NOMO-1 treated with dmso at 0.1 percent for 144 hours (cell line): ENCODE results near the gene NOXA1.
"Not testable (repeated sequence)": the region's sequence is repeated elsewhere in the genome, so short reads cannot be mapped to it uniquely, and the experiment has no call there.

Experiments used
- DNase-seq: peaks from one replicate; lab custom pipeline; 2025; ENCODE audit not compliant: unreplicated experiment; lab: John Stamatoyannopoulos, UW

The NOXA1 gene

DNA sequence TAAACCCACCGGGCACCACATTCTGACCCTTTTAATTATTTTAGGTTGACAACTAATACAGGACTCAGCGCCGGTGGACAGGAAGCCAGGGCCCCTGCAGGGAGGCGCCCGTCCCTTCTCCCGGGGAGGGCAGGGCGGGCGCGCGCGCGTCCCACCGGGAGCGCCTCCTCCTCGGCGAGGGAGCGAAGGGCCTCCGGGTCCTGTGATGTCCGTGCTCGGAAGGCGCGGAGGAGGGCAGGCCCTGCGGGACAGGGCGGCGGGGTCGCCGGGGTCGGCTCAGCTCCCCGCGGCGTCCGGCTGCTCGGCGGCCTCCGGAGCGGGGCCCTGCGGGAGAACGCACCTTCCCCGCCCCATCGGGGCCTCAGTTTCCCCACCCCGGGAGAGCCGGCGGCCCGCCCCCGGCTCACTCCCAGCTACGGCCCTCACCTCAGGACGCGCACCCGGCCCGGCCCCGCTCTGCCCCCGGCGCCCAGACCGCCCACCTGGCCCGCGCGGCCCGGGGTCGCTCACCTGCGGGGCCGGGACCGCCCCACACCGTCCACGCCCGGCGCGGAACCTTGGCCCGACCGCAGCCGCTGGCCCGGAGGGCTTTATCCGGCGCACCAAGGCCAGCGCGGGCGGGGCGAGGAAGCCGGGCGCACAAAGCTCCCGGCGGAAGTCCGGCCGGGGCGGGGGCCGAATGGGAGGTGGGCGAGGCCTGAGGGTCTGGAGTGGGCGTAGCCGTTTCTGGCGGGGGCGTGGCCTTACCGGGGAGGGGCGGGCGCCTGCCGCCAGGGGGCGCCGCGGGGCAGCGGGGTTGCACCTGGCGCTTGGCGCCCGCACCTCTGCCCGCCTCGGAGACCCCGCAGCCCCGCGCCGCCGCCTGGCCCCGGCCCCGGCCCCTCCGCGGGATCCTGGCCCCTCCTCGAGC is at the start of gene NOXA1, which contains the start of gene EXD3:
Gene NOXA1 (plus strand): TSS at position 790 of the 910 bp plus-strand sequence. CDS start 137 bp downstream, outside the sequence.
Gene EXD3 (minus strand): TSS at position 559 of the 910 bp plus-strand sequence. CDS start 27,805 bp downstream, outside the sequence.
- DNase-seq = peak; percentile 91

DNA sequence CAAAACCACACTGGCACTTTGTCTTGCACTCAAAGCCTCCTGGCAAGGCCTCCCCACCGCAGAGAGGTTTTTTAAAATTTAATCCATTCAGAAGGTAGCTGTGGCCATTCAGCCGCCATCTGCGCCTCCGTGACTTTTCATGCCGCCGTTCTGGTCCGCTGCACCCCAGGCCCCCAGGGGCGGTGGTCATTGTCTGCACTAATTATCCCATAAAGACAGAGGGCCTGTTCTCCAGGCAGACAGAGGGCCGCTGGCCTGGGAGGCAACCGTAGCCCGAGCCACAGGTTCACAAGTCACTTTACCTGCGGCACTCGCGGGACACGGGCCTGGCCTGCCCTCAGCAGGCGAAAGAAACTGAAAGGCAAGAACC is 49.6 kb upstream of the NOXA1 start:
- DNase-seq = no peak

DNA sequence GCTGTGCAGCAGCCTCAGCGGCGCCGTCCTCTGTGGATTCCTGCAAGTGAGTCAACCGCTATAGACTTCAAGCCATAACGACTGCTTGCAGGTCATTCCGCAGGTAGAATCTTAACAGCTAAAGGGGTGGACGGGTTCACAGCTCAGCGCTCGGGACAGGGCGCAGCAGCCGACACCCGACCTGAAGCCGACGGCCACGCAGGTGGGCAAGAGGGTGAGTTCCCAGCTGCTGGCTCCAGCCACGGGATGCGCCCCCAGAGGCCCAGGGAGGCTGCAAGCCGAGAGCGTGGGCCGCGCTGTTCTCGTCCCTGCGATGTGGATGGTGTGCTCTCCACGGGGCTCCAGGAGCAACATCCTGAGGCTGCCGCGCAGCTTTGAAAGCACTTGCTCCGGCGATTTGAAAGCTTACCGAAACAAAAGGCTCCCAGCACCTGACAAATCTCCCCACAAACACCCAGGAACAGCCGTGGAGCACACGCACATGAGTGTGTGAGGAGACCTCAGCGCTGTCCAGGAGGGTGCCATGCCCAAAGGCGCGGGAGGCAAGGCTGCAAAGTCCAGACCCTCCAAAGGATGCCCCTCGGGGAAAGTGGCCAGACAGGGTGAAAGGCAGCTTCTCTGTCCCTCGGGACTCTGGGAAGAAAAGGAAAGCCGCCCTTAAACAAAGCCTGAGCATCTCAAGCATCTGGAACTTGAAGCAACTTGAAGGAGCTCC is 48.9 kb upstream of the NOXA1 start:
- no peak for DNase-seq

- no peak for DNase-seq
Measured at GRCh38 chr9:137375321-137376058, 47.7 kb upstream of the NOXA1 start.

DNA sequence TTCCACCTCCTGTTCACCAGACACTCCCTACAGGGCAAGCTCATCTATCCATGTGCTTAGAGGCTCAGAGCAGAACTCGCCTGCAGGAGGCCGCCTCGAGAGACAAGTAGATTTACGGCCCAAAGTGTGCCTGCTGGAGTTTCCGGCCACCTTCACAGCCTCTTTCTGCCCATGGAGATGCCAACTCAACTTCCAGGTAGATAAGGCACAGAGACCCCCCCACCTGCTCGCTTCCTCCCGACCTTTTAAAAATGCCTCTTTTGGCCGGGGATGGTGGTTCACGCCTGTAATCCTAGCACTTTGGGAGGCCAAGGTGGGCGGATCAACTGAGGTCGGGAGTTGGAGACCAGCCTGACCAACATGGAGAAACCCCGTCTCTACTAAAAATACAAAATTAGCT is 46.8 kb upstream of the NOXA1 start:
- DNase-seq = no peak

DNA sequence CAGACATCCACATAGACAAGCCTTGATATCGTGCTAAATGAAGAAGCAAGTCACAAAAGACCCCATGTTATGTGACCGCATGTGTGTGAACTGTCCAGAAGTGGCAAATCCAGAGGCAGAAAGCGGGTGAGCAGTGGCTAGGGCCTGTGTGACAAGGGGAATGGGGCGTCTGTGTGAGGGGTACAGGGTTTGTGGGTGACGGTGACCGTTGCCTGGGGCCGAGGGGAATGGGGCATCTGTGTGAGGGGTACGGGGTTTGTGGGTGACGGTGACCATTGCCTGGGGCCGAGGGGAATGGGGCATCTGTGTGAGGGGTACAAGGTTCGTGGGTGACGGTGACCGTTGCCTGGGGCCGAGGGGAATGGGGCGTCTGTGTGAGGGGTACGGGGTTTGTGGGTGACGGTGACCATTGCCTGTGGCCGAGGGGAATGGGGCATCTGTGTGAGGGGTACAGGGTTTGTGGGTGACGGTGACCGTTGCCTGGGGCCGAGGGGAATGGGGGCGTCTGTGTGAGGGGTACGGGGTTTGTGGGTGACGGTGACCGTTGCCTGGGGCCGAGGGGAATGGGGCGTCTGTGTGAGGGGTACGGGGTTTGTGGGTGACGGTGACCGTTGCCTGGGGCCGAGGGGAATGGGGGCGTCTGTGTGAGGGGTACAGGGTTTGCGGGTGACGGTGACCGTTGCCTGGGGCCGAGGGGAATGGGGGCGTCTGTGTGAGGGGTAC is 44.3 kb upstream of the NOXA1 start:
- DNase-seq = not testable (repeated sequence)

DNA sequence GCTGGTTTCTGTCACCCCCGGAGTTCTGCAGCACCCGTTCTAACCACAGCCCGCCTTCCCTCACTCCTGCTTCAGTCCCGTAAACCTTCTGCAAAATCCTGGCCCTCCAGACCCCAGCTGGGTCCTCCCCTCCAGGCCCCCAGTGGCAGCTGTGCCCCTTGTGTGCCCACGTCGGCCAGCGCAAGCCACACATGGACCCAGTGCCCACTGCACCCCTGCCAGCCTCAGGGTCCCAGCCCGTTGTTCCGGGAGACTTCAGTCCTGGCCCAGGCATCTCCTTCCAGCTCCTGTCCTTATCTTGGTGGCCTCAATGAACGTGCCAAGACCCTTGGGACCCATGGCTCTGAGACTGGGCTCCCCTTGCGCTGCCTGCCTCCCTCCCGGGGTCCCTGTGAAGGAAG is 43.4 kb upstream of the NOXA1 start:
- no peak for DNase-seq

- DNase-seq = no peak
Measured at GRCh38 chr9:137380171-137380570, 43.0 kb upstream of the NOXA1 start.

- no peak for DNase-seq
Measured at GRCh38 chr9:137380606-137381005, 42.6 kb upstream of the NOXA1 start.

DNA sequence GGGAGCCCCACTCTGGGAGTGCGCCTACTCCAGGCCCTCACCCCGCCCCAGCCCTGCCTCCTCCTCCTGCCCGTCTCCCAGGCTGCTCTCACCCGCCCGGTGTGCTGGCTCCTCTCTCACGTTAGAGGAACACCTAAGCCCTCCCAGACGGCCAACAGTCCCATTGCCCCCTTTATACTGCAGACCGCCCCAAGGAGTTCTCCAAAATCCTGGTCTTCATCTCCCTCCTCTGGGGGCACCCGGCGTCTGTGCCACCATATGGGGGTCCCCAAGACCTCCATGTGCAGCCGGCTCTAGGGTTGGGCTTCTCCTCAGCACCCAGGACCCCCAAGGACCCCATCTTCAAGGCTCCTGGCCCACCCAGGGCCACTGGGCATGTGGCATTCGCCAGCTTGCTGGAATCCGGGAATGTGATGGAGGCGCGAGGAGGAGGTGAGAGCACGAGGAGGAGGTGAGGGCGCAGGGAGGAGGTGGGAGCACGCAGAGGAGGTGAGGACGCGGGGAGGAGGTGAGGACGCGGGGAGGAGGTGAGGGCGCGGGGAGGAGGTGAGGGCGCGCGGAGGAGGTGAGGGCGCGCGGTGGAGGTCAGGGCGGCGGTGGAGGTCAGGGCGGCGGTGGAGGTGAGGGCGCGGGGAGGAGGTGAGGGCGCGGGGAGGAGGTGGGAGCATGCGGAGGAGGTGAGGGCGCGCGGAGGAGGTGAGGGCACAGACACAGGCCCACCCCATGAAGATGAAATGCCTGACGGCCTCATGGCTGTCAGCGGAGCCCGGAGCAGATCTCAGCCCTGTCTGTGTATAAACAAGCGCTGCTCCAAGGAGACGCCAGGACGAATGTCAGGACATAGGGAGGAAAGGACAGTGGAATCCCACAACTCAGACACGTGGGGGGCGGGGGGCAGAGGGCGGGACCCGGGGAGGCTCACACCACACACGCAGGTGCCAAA is 41.4 kb upstream of the NOXA1 start:
- DNase-seq = no peak

DNA sequence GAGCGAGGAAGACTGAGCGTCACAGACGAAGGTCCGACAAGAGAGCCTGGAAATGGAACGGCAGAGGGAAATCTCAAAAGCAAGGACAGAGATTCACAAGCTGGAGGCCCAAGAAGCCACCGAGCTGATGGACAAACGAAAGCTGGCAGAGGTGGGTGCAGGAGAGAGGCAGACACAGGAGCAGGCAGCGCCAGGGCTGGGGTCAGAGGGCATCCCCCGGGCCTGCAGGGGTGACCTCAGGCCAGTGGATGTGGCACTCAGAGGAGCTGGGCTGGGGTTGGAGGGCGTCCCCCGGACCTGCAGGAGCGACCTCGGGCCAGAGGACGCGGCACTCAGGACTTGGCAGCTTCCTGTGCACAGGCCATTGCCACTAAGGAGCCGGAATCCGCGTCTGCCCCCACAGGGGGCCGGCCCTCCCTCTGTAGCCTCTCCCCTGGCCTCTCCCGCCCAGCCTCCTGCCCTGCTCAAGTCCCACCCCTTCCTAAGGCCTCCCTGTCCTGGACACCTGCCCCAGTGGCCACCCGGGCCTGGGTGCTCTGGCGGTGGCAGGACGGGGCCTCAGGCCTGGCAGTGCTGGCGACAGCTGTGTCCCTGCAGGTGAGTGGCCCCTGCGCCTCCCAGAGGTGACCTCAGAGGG is 40.6 kb upstream of the NOXA1 start:
- DNase-seq = no peak

- no peak for DNase-seq
Measured at GRCh38 chr9:137383081-137383783, 40.0 kb upstream of the NOXA1 start.

GRCh38 chr9:137383784-137384756 is 39.1 kb upstream of the NOXA1 start:
- no peak for DNase-seq

- DNase-seq = no peak
Measured at GRCh38 chr9:137385061-137385655, 38.0 kb upstream of the NOXA1 start.

GRCh38 chr9:137386507-137387113 is 36.6 kb upstream of the NOXA1 start:
- not testable (repeated sequence) for DNase-seq

DNA sequence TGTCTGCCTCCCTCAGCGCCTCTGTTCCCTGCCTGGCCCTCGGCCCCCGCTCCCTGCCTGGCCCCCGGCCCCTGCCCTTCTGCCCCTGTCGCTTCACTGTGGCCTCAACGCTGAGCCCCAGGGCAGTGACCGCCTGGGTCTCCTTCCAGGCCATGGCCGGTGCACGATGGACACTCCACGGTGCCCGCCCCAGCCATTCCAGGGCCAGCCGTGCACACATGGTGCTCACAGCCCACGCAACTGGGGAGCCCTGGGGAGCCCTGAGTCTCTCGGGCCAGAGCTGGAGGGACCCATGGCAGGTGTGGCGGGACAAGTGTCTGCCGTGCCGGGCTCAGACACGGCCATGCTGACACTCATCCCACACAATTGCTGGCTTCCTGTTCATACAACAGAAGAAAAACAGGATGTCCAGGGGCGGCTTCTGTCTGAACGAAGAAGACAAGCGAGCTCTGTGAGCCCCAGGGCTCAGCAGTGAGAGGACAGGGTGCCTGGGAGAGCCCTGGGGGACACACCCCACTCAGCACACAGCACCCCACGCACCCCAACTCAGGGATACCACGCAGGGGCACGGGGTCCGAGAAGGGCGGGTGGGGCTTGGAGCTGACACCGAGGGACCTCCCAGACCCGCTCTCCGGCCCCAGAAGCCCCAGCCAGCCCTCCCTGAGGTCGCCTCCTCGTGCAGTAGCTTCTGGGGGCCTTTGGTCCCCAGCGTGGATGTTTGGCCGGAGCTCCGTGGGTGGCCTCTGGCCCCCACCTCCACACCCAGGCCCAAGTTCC is 35.9 kb upstream of the NOXA1 start:
- no peak for DNase-seq
